GM23248 (cell line): ENCODE measurements around the gene STK32B. TPM values are rescaled to one million over a fixed set of nuclear protein-coding genes. Genes with fewer than 3 reads are reported as not detected.
A peak's percentile ranks its signal among the peaks of the same experiment; 100 is the strongest.

Experiments used
- DNase-seq: peaks from one replicate; pipeline ENCODE4 v3.0.0-alpha.2; 2015
- H2AFZ ChIP-seq: fragments of 200-600 bp; sonication (generic); 2 replicates; pipeline ENCODE4 v1.6.1; 2016; ENCODE audit warnings: antibody characterized with exemption
- H3F3A ChIP-seq: fragments of 200-600 bp; sonication (generic); 2 replicates; pipeline ENCODE4 v1.6.1; 2016; ENCODE audit warnings: mild to moderate bottlenecking, antibody characterized with exemption, mixed run types; ENCODE audit not compliant: insufficient read depth
- H3K27ac ChIP-seq: fragments of 200-600 bp; sonication (generic); 2 replicates; pipeline ENCODE4 v1.5.1; 2016; ENCODE audit warnings: mild to moderate bottlenecking
- H3K27me3 ChIP-seq: fragments of 200-600 bp; sonication (generic); replicated peaks from 2 replicates; pipeline ENCODE4 v1.6.1; 2016; ENCODE audit warnings: mild to moderate bottlenecking; ENCODE audit not compliant: insufficient read depth
- H3K36me3 ChIP-seq: fragments of 200-600 bp; sonication (generic); 2 replicates; pipeline ENCODE4 v1.6.1; 2016; ENCODE audit warnings: low read depth, mild to moderate bottlenecking
- H3K4me1 ChIP-seq: fragments of 200-600 bp; sonication (generic); 2 replicates; pipeline ENCODE4 v1.6.1; 2016; ENCODE audit warnings: mild to moderate bottlenecking; ENCODE audit not compliant: insufficient read depth
- H3K4me2 ChIP-seq: fragments of 200-600 bp; sonication (generic); one replicate; pipeline ENCODE4 v1.6.1; 2016; ENCODE audit warnings: mild to moderate bottlenecking; ENCODE audit not compliant: unreplicated experiment
- H3K4me3 ChIP-seq: fragments of 200-600 bp; sonication (generic); 2 replicates; pipeline ENCODE4 v1.5.1; 2016; ENCODE audit warnings: mild to moderate bottlenecking
- H3K79me2 ChIP-seq: fragments of 200-600 bp; sonication (generic); 2 replicates; pipeline ENCODE4 v1.6.1; 2016; ENCODE audit warnings: mild to moderate bottlenecking; ENCODE audit not compliant: insufficient read depth
- H3K9ac ChIP-seq: fragments of 200-600 bp; sonication (generic); 2 replicates; pipeline ENCODE4 v1.6.1; 2016; ENCODE audit warnings: mild to moderate bottlenecking
- H3K9me2 ChIP-seq: fragments of 200-600 bp; sonication (generic); 2 replicates; pipeline ENCODE4 v1.6.1; 2016; ENCODE audit warnings: mixed run types, mild to moderate bottlenecking, moderate library complexity; ENCODE audit not compliant: insufficient read depth
- H3K9me3 ChIP-seq: fragments of 200-600 bp; sonication (generic); one replicate; pipeline ENCODE4 v1.6.1; 2017; ENCODE audit warnings: low read depth
- H4K20me1 ChIP-seq: fragments of 200-600 bp; sonication (generic); 2 replicates; pipeline ENCODE4 v1.6.0; 2016; ENCODE audit not compliant: insufficient read depth
- EZH2 ChIP-seq: fragments of 200-600 bp; sonication (generic); IDR thresholded peaks from 2 replicates; pipeline ENCODE4 v1.6.1; 2018; ENCODE audit warnings: antibody characterized with exemption, mild to moderate bottlenecking; ENCODE audit not compliant: insufficient read depth, poor library complexity, severe bottlenecking
- EZH2phosphoT487 ChIP-seq: fragments of 200-600 bp; sonication (generic); IDR thresholded peaks from 2 replicates; pipeline ENCODE4 v1.6.1; 2018; ENCODE audit warnings: antibody characterized with exemption, moderate library complexity, mild to moderate bottlenecking, low read depth; ENCODE audit not compliant: insufficient read depth
- WGBS, 2 experiments: methylation state at CpG; one replicate each; pipeline ENCODE4 v1.1.6; 2015 to 2017; ENCODE audit warnings: low lambda C conversion rate in 2 of 2, low coverage in 1 of 2; ENCODE audit errors: missing lambda C conversion rate in 2 of 2; 5-methylcytosine and 5-hydroxymethylcytosine counted together
- in situ Hi-C: fragments of 300-500 bp; cut with MboI; formaldehyde crosslinking; loops from 2 replicates; pipeline ENCODE4 v1.15.0; 2020
- polyA plus RNA-seq: library from polyadenylated mRNA; unstranded; fragments of >200 nt; fragmentation: Nextera tagmentation; extraction: Ambion mirVana; gene quantifications from 2 replicates; pipeline ENCODE4 v1.2.1, GENCODE V29; 2016
- total RNA-seq: library from RNA; depleted of rRNA; stranded (reverse); fragments of >200 nt; shearing (Covaris generic); gene quantifications from 2 replicates; pipeline ENCODE4 v1.2.3, GENCODE V29; 2014

STK32B gene
- total and polyA plus RNA-seq, 2 experiments from 2014 or later = 4.9 to 6.1 TPM

GRCh38 chr4:5373327-5373726 lies 322.0 kb downstream of the STK32B start:
- H3K9me3 ChIP-seq = no peaks in the 10 kb centered on the region
- DNase-seq = no peak
- in situ Hi-C loops = no loop called here
- no peak overlapping the region for H3K4me3 ChIP-seq
- no peak overlapping the region for H3K9ac ChIP-seq
- H2AFZ ChIP-seq = no peak overlapping the region
- H4K20me1 ChIP-seq = no peaks in the 10 kb centered on the region
- no peaks in the 10 kb centered on the region for H3F3A ChIP-seq
- WGBS, 2 experiments = 70% methylated on average over 4 of the region's 4 CpGs
- no peak overlapping the region for H3K4me2 ChIP-seq
- H3K79me2 ChIP-seq = no peaks in the 10 kb centered on the region
- no peaks in the 10 kb centered on the region for H3K36me3 ChIP-seq
- no peak for TF ChIP-seq EZH2phosphoT487
- TF ChIP-seq EZH2 = no peak
- H3K9me2 ChIP-seq = no peaks in the 10 kb centered on the region
- H3K27me3 ChIP-seq = no peaks in the 10 kb centered on the region
- H3K27ac ChIP-seq = no peak overlapping the region
- peaks cover 8% of the 10 kb centered on the region; the same call in 1 of the 2 replicates for H3K4me1 ChIP-seq

- no peaks in the 10 kb centered on the region for H3K36me3 ChIP-seq
- H4K20me1 ChIP-seq = no peaks in the 10 kb centered on the region
- peaks cover 8% of the 10 kb centered on the region; the same call in 1 of the 2 replicates for H3K4me1 ChIP-seq
- DNase-seq = no peak
- 53 to 66% methylated on average over 7 of the region's 7 CpGs for WGBS, 2 experiments
- H2AFZ ChIP-seq = no peak overlapping the region
- H3K9me3 ChIP-seq = no peaks in the 10 kb centered on the region
- no peak overlapping the region for H3K4me2 ChIP-seq
- no peak overlapping the region for H3K9ac ChIP-seq
- no peaks in the 10 kb centered on the region for H3K79me2 ChIP-seq
- no peaks in the 10 kb centered on the region for H3K9me2 ChIP-seq
- in situ Hi-C loops = no loop called here
- no peaks in the 10 kb centered on the region for H3F3A ChIP-seq
- TF ChIP-seq EZH2 = no peak
- TF ChIP-seq EZH2phosphoT487 = no peak
- H3K27ac ChIP-seq = no peak overlapping the region
- H3K27me3 ChIP-seq = no peaks in the 10 kb centered on the region
- no peak overlapping the region for H3K4me3 ChIP-seq
Measured at GRCh38 chr4:5374592-5374991, 323.3 kb downstream of the STK32B start.

DNA sequence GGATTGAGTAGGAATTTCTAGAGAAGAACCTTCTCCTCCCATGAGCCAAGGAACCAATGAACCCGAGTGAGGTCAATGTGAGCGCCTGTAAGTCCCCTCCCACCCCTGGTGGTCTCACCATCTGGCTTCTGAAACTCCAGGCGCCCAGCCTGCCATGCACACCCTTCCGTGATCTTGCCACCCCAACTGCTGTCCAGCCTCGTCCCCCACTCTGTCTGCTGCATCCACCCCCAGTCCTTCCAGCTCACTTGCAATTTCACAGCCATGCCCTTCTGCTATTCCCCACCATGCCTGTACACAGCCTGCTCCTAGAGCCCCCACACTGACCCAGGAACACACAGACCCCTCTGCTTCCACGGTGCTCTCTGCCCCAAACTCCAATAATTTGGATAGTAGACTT lies 323.7 kb downstream of the STK32B start:
- Histone ChIP-seq H3K9ac (no peak overlapping the region), H3K4me1 (peaks cover 8% of the 10 kb centered on the region; the same call in 1 of the 2 replicates), H3K4me3 (no peak overlapping the region), H2AFZ (no peak overlapping the region), H3K4me2 (no peak overlapping the region), H3K27me3 (no peaks in the 10 kb centered on the region), H3K79me2 (no peaks in the 10 kb centered on the region), H3K9me2 (no peaks in the 10 kb centered on the region), H3K27ac (no peak overlapping the region), H4K20me1 (no peaks in the 10 kb centered on the region), H3K9me3 (no peaks in the 10 kb centered on the region), H3F3A (no peaks in the 10 kb centered on the region), H3K36me3 (no peaks in the 10 kb centered on the region)
- WGBS, 2 experiments = 57 to 62% methylated on average over 5 to 6 of the region's 6 CpGs
- TF ChIP-seq EZH2 (no peak), EZH2phosphoT487 (no peak)
- in situ Hi-C loops = no loop called here
- no peak for DNase-seq

- in situ Hi-C loops = no loop called here
- whole genome bisulfite sequencing, 2 experiments = 61 to 67% methylated on average over 5 of the region's 5 CpGs
- H4K20me1 ChIP-seq = no peaks in the 10 kb centered on the region
Measured at GRCh38 chr4:5376015-5376414, 324.7 kb downstream of the STK32B start.

GRCh38 chr4:5378002-5378401 lies 326.7 kb downstream of the STK32B start:
- H3K36me3 ChIP-seq = no peaks in the 10 kb centered on the region
- no peak for TF ChIP-seq EZH2
- no peak for TF ChIP-seq EZH2phosphoT487
- H3K27me3 ChIP-seq = no peaks in the 10 kb centered on the region
- in situ Hi-C loops = no loop called here
- H3K4me1 ChIP-seq = 0 out of 2 replicates have a peak, but pooled peaks cover 7% of the 10 kb centered on the region
- peak; percentile 41 for DNase-seq
- H4K20me1 ChIP-seq = no peaks in the 10 kb centered on the region
- no peak overlapping the region for H3K27ac ChIP-seq
- H3K9me2 ChIP-seq = no peaks in the 10 kb centered on the region
- H3K4me2 ChIP-seq = no peak overlapping the region
- no peak overlapping the region for H2AFZ ChIP-seq
- WGBS, 2 experiments = 34 to 38% methylated on average over 8 of the region's 8 CpGs
- no peak overlapping the region for H3K4me3 ChIP-seq
- H3K79me2 ChIP-seq = no peaks in the 10 kb centered on the region
- no peaks in the 10 kb centered on the region for H3F3A ChIP-seq
- no peaks in the 10 kb centered on the region for H3K9me3 ChIP-seq
- H3K9ac ChIP-seq = no peak overlapping the region

More at GRCh38 chr4:5376015-5376414, 324.7 kb downstream of the STK32B start:
- Histone ChIP-seq H3K9ac (no peak overlapping the region), H3K4me1 (peaks cover 4% of the 10 kb centered on the region; the same call in 1 of the 2 replicates), H3K9me2 (no peaks in the 10 kb centered on the region), H3F3A (no peaks in the 10 kb centered on the region), H2AFZ (no peak overlapping the region), H3K4me2 (no peak overlapping the region), H3K79me2 (no peaks in the 10 kb centered on the region), H3K27me3 (no peaks in the 10 kb centered on the region), H3K9me3 (no peaks in the 10 kb centered on the region), H3K4me3 (no peak overlapping the region), H3K27ac (no peak overlapping the region), H3K36me3 (no peaks in the 10 kb centered on the region)
- TF ChIP-seq EZH2 (no peak), EZH2phosphoT487 (no peak)
- DNase-seq = no peak
